SK-N-SH (cell line): ENCODE measurements around the gene PKN3. TPM values are rescaled to one million over a fixed set of nuclear protein-coding genes. Genes with fewer than 3 reads are reported as not detected.
"Not testable (repeated sequence)": the region's sequence is repeated elsewhere in the genome, so short reads cannot be mapped to it uniquely, and the experiment has no call there.

Source experiments
- CTCF ChIA-PET: fragments of 300-600, 350-600 bp; formaldehyde crosslinking; extraction: SDS; loops from one replicate; lab custom pipeline; 2021; lab: Yijun Ruan, JAX
- POLR2A ChIA-PET: fragments of 350-600 bp; sonication (Branson Sonifier 250); formaldehyde crosslinking; extraction: SDS; loops from one replicate; lab custom pipeline; 2020; ENCODE audit warnings: antibody characterized with exemption, inconsistent platforms; lab: Yijun Ruan, JAX
- DNase-seq: peaks from one replicate; pipeline ENCODE4 v3.0.0; 2012
- H2AFZ ChIP-seq: fragments of 200-600 bp; sonication (generic); 2 replicates; pipeline ENCODE4 v1.8.1; 2016; ENCODE audit warnings: antibody characterized with exemption, mild to moderate bottlenecking, low read depth
- H3F3A ChIP-seq: fragments of 200-600 bp; sonication (generic); replicated peaks from 2 replicates; pipeline ENCODE3; 2016; ENCODE audit warnings: antibody characterized with exemption, mild to moderate bottlenecking; ENCODE audit not compliant: insufficient read depth
- H3K27ac ChIP-seq, 2 experiments: fragments of 200-500 bp in 1 of 2; fragments of 200-600 bp in 1 of 2; sonication (Bioruptor generic) in 1 of 2; sonication (generic), shearing (Covaris generic) in 1 of 2; 2 replicates each; pipeline versions ENCODE4 v1.5.1 to v1.6.1; 2014 to 2016; ENCODE audit warnings: low read depth in 2 of 2, inconsistent platforms in 1 of 2, low read length in 1 of 2, mild to moderate bottlenecking in 1 of 2, mixed read lengths in 1 of 2
- H3K27me3 ChIP-seq: fragments of 200-600 bp; sonication (generic), shearing (Covaris generic); 2 replicates; pipeline ENCODE4 v1.6.1; 2016; ENCODE audit warnings: mixed run types; ENCODE audit not compliant: insufficient read depth
- H3K36me3 ChIP-seq, 2 experiments: fragments of 200-500 bp in 1 of 2; fragments of 200-600 bp in 1 of 2; sonication (Bioruptor generic) in 1 of 2; sonication (generic) in 1 of 2; replicated peaks in 1 of 2; 2 replicates each; pipeline versions ENCODE3 to v1.5.1; 2014 to 2016; ENCODE audit warnings: low read length in 1 of 2, mild to moderate bottlenecking in 1 of 2; ENCODE audit not compliant: insufficient read depth in 2 of 2, control insufficient read depth in 1 of 2
- H3K4me1 ChIP-seq, 2 experiments: fragments of 200-500 bp in 1 of 2; fragments of 200-600 bp in 1 of 2; sonication (Bioruptor generic) in 1 of 2; sonication (generic), shearing (Covaris generic) in 1 of 2; 2 replicates each; pipeline versions ENCODE4 v1.5.1 to v1.6.1; 2014 to 2016; ENCODE audit warnings: low read depth in 1 of 2, low read length in 1 of 2, mixed run types in 1 of 2; ENCODE audit not compliant: insufficient read depth in 2 of 2, control insufficient read depth in 1 of 2
- H3K4me2 ChIP-seq: fragments of 200-600 bp; sonication (generic), shearing (Covaris generic); 2 replicates; pipeline ENCODE4 v1.6.1; 2017; ENCODE audit warnings: mixed run types
- H3K4me3 ChIP-seq, 2 experiments: fragments of 200-500 bp in 1 of 2; fragments of 200-600 bp in 1 of 2; sonication (Bioruptor generic) in 1 of 2; sonication (generic), shearing (Covaris generic) in 1 of 2; 2 replicates each; pipeline versions ENCODE4 v1.5.1 to v1.8.1; 2014 to 2016; ENCODE audit warnings: low read depth in 2 of 2, inconsistent platforms in 1 of 2, low read length in 1 of 2, mild to moderate bottlenecking in 1 of 2, mixed read lengths in 1 of 2, moderate library complexity in 1 of 2
- H3K79me2 ChIP-seq: fragments of 200-600 bp; sonication (generic); 2 replicates; pipeline ENCODE4 v1.8.1; 2017; ENCODE audit warnings: mild to moderate bottlenecking; ENCODE audit not compliant: insufficient read depth
- H3K9ac ChIP-seq: fragments of 200-600 bp; sonication (generic); 2 replicates; pipeline ENCODE4 v1.6.1; 2017; ENCODE audit warnings: mixed run types
- H3K9me2 ChIP-seq: fragments of 200-600 bp; sonication (generic); 2 replicates; pipeline ENCODE4 v1.6.1; 2017; ENCODE audit warnings: mixed run types
- H3K9me3 ChIP-seq: fragments of 200-600 bp; sonication (generic); 2 replicates; pipeline ENCODE4 v1.6.1; 2017; ENCODE audit warnings: mixed run types, mild to moderate bottlenecking, moderate library complexity
- H4K20me1 ChIP-seq: fragments of 200-600 bp; sonication (generic); 2 replicates; pipeline ENCODE4 v1.6.1; 2017; ENCODE audit warnings: mild to moderate bottlenecking, mixed run types; ENCODE audit not compliant: insufficient read depth
- EP300 ChIP-seq, 2 experiments: IDR thresholded peaks; 2 replicates each; pipeline versions ENCODE4 v1.4.0 to v1.6.1; 2012; ENCODE audit warnings: borderline replicate concordance in 1 of 2, low read depth in 1 of 2, low read length in 1 of 2
- FOXM1 ChIP-seq: IDR thresholded peaks from 2 replicates; pipeline ENCODE4 v1.4.0; 2012; ENCODE audit warnings: low read depth, mild to moderate bottlenecking
- GABPA ChIP-seq: IDR thresholded peaks from 2 replicates; pipeline ENCODE4 v1.4.0; 2012; ENCODE audit warnings: low read depth, mild to moderate bottlenecking
- IRF3 ChIP-seq: fragments of 150-350 bp; IDR thresholded peaks from 2 replicates; pipeline ENCODE4 v1.6.1; 2016; ENCODE audit warnings: mild to moderate bottlenecking, low read depth, low read length
- MEF2A ChIP-seq: IDR thresholded peaks from 2 replicates; pipeline ENCODE4 v1.4.0; 2012; ENCODE audit warnings: low read depth, borderline replicate concordance
- MXI1 ChIP-seq: IDR thresholded peaks from 2 replicates; pipeline ENCODE4 v1.6.1; 2012; ENCODE audit warnings: mild to moderate bottlenecking, low read depth, low read length, improper control_type of control experiment
- POLR2AphosphoS5 ChIP-seq: IDR thresholded peaks from 2 replicates; pipeline ENCODE4 v1.6.1; 2012; ENCODE audit warnings: low read depth, low read length
- RFX5 ChIP-seq: IDR thresholded peaks from 2 replicates; pipeline ENCODE4 v1.6.1; 2012; ENCODE audit warnings: mild to moderate bottlenecking, improper control_type of control experiment, low read length
- TCF12 ChIP-seq: IDR thresholded peaks from 2 replicates; pipeline ENCODE4 v1.4.0; 2012
- TEAD4 ChIP-seq: IDR thresholded peaks from 2 replicates; pipeline ENCODE4 v1.4.0; 2012; ENCODE audit warnings: mild to moderate bottlenecking, borderline replicate concordance; ENCODE audit not compliant: insufficient read depth
- YY1 ChIP-seq: IDR thresholded peaks from 2 replicates; pipeline ENCODE4 v1.4.0; 2012; ENCODE audit warnings: low read depth, mild to moderate bottlenecking
- WGBS: methylation state at CpG from one replicate; pipeline ENCODE4 v1.1.6; 2017; ENCODE audit warnings: low lambda C conversion rate; 5-methylcytosine and 5-hydroxymethylcytosine counted together
- polyA plus RNA-seq, 3 experiments: library from polyadenylated mRNA; depleted of rRNA; stranded (reverse); fragments of >200 nt; gene quantifications; 2 replicates each; pipeline ENCODE4 v1.2.3, GENCODE V29; 2012
- TF ChIP-seq, protein P1 (sequence below): IDR thresholded peaks from 2 replicates; pipeline ENCODE4 v1.4.0; 2012; ENCODE audit warnings: low read depth, borderline replicate concordance

Gene PKN3
- polyA plus RNA-seq, 1 of the 3 experiments (the other 2 are of a cell fraction) = 7.8 TPM

DNA sequence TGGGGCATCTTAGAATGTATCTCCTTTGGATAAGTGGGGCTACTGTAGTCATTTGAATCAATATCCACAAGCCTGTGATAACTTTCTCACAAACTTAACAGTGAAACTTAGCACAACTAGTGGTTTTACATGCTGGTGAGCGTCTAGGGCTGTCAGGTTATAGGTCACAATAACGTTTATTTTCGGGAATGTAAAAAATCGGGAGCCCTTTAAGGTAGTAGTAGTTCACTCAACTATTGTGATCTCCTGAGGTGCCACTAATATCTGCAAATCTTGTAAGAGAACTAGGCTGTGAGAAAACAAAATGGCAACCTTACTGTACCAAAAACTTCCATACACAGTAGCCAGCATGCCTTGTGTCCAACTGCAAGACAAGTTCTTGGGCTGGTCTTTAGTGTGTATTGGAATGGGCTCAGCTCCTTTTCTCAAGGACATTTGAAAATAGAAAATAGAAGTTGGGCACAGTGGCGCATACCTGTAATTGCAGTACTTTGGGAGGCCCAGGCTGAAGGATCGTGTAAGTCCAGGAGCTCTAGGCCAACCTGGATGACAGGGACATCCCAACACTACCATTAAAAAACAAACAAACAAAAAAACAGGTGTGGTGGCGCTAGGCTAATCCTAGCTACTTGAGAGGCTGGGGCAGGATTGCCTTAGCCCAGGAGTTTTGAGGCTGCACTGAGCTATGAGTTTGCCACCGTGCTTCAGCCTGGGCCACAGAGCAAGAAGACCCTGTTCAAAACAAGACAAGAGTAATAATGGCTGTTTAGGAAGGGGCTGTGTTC, 5.2 kb upstream of the PKN3 start:
- Histone ChIP-seq H3K79me2 (peaks cover 23% of the 10 kb centered on the region), H3K4me3 (no peak overlapping the region), H3K9me3 (no peaks in the 10 kb centered on the region), H4K20me1 (peaks cover 17% of the 10 kb centered on the region), H3K4me1 (no peaks in the 10 kb centered on the region; a peak in 1 of 4 replicates), H3K27me3 (no peaks in the 10 kb centered on the region), H3K36me3 (peaks cover 40 to 43% of the 10 kb centered on the region in 2 experiments), H3F3A (peaks cover 45% of the 10 kb centered on the region), H2AFZ (no peak overlapping the region), H3K4me2 (no peak overlapping the region), H3K27ac (no peak overlapping the region), H3K9me2 (no peaks in the 10 kb centered on the region), H3K9ac (no peak overlapping the region)
- ChIA-PET CTCF (interaction anchor here (0.7 kb wide), 1 partner anchor 166 kb away, joined by 3 read pairs; no protein-coding TSS in a partner anchor), POLR2A (interaction anchor here (0.6 kb wide), 1 partner anchor 27 kb away, joined by 4 read pairs; no protein-coding TSS in a partner anchor)
- TF ChIP-seq POLR2AphosphoS5 (peak; percentile 39; the same call in 1 of the 2 replicates), RFX5 (no peak), MEF2A (no peak), TCF12 (no peak)
- DNase-seq = no peak
- WGBS = 83% methylated on average over 8 of the region's 8 CpGs

DNA sequence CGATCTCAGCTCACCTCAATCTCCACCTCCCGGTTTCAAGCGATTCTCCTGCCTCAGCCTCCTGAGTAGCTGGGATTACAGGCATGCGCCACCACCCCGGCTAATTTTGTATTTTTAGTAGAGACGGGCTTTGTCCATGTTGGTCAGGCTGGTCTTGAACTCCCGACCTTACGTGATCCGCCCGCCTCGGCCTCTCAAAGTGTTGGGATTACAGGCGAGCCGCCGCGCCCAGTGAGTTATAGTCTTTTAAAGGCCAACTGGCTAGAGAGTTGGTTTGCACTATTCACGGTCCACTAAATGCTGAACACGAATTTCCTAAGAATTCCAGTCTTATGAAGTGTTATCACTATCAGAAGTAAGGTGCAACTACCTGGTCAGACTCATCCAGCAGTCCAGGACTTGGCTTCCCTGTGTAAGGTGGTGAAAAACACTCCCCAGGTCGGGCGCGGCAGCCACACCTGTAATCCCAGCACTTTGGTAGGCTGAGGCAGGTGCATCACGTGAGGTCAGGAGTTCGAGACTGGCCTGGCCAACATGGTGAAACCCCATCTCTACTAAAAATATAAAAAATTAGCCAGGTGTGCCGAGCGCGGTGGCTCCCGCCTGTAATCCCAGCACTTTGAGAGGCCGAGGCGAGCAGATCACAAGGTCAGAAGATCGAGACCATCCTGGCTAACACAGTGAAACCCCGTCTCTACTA, 3.1 kb upstream of the PKN3 start:
- not testable (repeated sequence) for H4K20me1 ChIP-seq, H3K9me3 ChIP-seq, H3K9me2 ChIP-seq, H3K9ac ChIP-seq, H3K27me3 ChIP-seq, H2AFZ ChIP-seq, H3K4me3 ChIP-seq, H3K27ac ChIP-seq, H3K4me2 ChIP-seq, H3K79me2 ChIP-seq, H3K4me1 ChIP-seq, DNase-seq
- 96% methylated on average over 30 of the region's 30 CpGs for WGBS
- CTCF ChIA-PET = interaction anchor here (1.2 kb wide), 1 partner anchor 261 kb away, joined by 3 read pairs; no protein-coding TSS in a partner anchor
- H3K36me3 ChIP-seq = peaks cover 18 to 22% of the 10 kb centered on the region in 2 experiments
- H3F3A ChIP-seq = peaks cover 27% of the 10 kb centered on the region
- POLR2A ChIA-PET = interaction anchor here (0.7 kb wide), 1 partner anchor 119 kb away, joined by 6 read pairs; the partner anchor contains the start of gene ENDOG

DNA sequence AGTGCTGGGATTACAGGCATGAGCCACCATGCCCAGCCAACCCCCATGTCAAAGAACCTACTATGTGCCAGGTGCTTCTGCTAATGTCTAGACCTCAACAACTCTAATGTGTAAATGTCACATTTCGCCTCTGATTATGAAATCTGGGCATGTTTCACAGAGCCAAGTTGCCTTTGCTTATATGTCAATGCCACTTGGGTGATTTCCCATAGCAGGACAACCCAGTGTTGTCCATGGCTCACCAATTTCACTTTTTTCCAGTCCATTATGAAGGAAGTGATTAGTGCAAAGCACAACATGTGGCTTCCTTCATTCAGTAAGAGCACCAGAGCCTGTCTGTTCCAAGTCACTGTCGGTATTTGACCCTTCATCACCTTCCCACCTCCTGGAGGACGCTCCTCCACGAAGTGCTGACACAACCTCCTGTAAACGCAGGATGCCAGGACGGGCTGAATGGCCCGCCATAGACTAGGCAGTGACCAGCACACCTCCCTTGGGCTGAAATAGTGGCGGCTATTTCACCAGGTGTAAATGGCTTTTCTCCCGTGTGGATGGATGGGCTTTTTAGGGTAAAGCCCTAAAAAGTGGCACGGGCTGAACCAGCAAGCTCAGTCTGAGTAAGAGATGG, 962 bp upstream of the PKN3 start:
- H3K9me2 ChIP-seq = no peaks in the 10 kb centered on the region
- TF ChIP-seq GABPA = no peak
- TF ChIP-seq TEAD4 = no peak
- no peak for TF ChIP-seq MXI1
- TF ChIP-seq FOXM1 = no peak
- TF ChIP-seq EP300 (IDR thresholded peaks at IDR 0.05; ENCODE audit: borderline replicate concordance in 1 of 2, low read depth in 1 of 2, low read length in 1 of 2) = no peak
- no peak for TF ChIP-seq IRF3
- TF ChIP-seq, protein P1, sequence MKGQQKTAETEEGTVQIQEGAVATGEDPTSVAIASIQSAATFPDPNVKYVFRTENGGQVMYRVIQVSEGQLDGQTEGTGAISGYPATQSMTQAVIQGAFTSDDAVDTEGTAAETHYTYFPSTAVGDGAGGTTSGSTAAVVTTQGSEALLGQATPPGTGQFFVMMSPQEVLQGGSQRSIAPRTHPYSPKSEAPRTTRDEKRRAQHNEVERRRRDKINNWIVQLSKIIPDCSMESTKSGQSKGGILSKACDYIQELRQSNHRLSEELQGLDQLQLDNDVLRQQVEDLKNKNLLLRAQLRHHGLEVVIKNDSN = no peak
- TF ChIP-seq YY1 = no peak
- no peak overlapping the region for H3K4me2 ChIP-seq
- H3K36me3 ChIP-seq = peaks cover 5 to 7% of the 10 kb centered on the region in 2 experiments
- no peaks in the 10 kb centered on the region for H3K9me3 ChIP-seq
- DNase-seq = no peak
- no peak overlapping the region for H3K4me3 ChIP-seq
- ChIA-PET POLR2A (no interaction called here), CTCF (interaction anchor here (0.6 to 4.0 kb wide), 15 partner anchors 10 to 585 kb away, joined by 3 to 64 read pairs (median 5); partner anchors contain the start of genes DYNC2I2, ENDOG and SET)
- H3K4me1 ChIP-seq = peaks cover 0 to 4% of the 10 kb centered on the region in 2 experiments; a peak in 1 of 4 replicates
- H4K20me1 ChIP-seq = no peaks in the 10 kb centered on the region
- H3K27ac ChIP-seq = no peak overlapping the region
- WGBS = 91% methylated on average over 8 of the region's 10 CpGs
- H3K79me2 ChIP-seq = no peaks in the 10 kb centered on the region
- peaks cover 24% of the 10 kb centered on the region for H3F3A ChIP-seq
- no peak overlapping the region for H3K9ac ChIP-seq
- no peaks in the 10 kb centered on the region for H3K27me3 ChIP-seq
- H2AFZ ChIP-seq = no peak overlapping the region
